HEK293T (cell line): ENCODE data around the gene ITGB2.

Experiments
- CTCF ChIA-PET: fragments of 350-600 bp; formaldehyde crosslinking; extraction: SDS; loops from one replicate; lab custom pipeline; 2021; ENCODE audit warnings: antibody characterized with exemption, inconsistent platforms; lab: Yijun Ruan, JAX
- POLR2A ChIA-PET: fragments of 350-600 bp; formaldehyde crosslinking; extraction: SDS; loops from one replicate; lab custom pipeline; 2020; ENCODE audit warnings: antibody characterized with exemption, inconsistent platforms; lab: Yijun Ruan, JAX
- DNase-seq: peaks from one replicate; pipeline ENCODE4 v3.0.0; 2012; ENCODE audit warnings: mixed read lengths; ENCODE audit errors: extremely low spot score
- ARNT ChIP-seq: fragments of 450-650 bp; IDR thresholded peaks from 2 replicates; pipeline ENCODE4 v1.6.1; 2017; ENCODE audit warnings: mild to moderate bottlenecking
- BHLHE40 ChIP-seq: fragments of 450-650 bp; IDR thresholded peaks from 2 replicates; pipeline ENCODE4 v1.6.1; 2016; ENCODE audit warnings: mild to moderate bottlenecking, moderate library complexity, borderline replicate concordance
- CTBP1 ChIP-seq: fragments of 450-650 bp; IDR thresholded peaks from 2 replicates; pipeline ENCODE4 v1.6.1; 2016; ENCODE audit warnings: borderline replicate concordance
- ELF4 ChIP-seq: fragments of 450-650 bp; IDR thresholded peaks from 2 replicates; pipeline ENCODE4 v1.6.1; 2017; ENCODE audit warnings: antibody characterized with exemption
- FOXA1 ChIP-seq: fragments of 450-650 bp; IDR thresholded peaks from 2 replicates; pipeline ENCODE4 v1.6.1; 2016; ENCODE audit warnings: mild to moderate bottlenecking
- FOXK2 ChIP-seq: fragments of 450-650 bp; IDR thresholded peaks from 2 replicates; pipeline ENCODE4 v1.6.1; 2016; ENCODE audit warnings: mild to moderate bottlenecking
- FOXM1 ChIP-seq: fragments of 450-650 bp; IDR thresholded peaks from 2 replicates; pipeline ENCODE4 v1.6.1; 2017; ENCODE audit warnings: mild to moderate bottlenecking, borderline replicate concordance
- HDGF ChIP-seq: fragments of 450-650 bp; IDR thresholded peaks from 2 replicates; pipeline ENCODE4 v1.6.1; 2017; ENCODE audit warnings: antibody characterized with exemption, borderline replicate concordance
- L3MBTL2 ChIP-seq: fragments of 450-650 bp; conservative IDR thresholded peaks from 2 replicates; pipeline ENCODE4 v1.6.1; 2016; ENCODE audit warnings: mild to moderate bottlenecking
- LEF1 ChIP-seq: fragments of 450-650 bp; IDR thresholded peaks from 2 replicates; pipeline ENCODE4 v1.6.1; 2017; ENCODE audit warnings: mild to moderate bottlenecking, borderline replicate concordance
- NFRKB ChIP-seq: fragments of 450-650 bp; IDR thresholded peaks from 2 replicates; pipeline ENCODE4 v1.6.1; 2016; ENCODE audit warnings: mild to moderate bottlenecking, moderate library complexity
- SP1 ChIP-seq: fragments of 450-650 bp; IDR thresholded peaks from 2 replicates; pipeline ENCODE4 v1.6.1; 2017
- SUZ12 ChIP-seq: fragments of 450-650 bp; IDR thresholded peaks from 2 replicates; pipeline ENCODE4 v1.6.1; 2016; ENCODE audit warnings: mild to moderate bottlenecking
- TARDBP ChIP-seq: fragments of 450-650 bp; IDR thresholded peaks from 2 replicates; pipeline ENCODE4 v1.6.1; 2016
- ZNF384 ChIP-seq: fragments of 450-650 bp; IDR thresholded peaks from 2 replicates; pipeline ENCODE4 v1.6.1; 2016
- TF ChIP-seq, protein P1 (sequence below): fragments of 450-650 bp; IDR thresholded peaks from 2 replicates; pipeline ENCODE4 v1.6.1; 2016

Gene ITGB2

GRCh38 chr21:44891631-44892031 is 29.1 kb downstream of the ITGB2 start:
- CTCF ChIA-PET, result interaction anchor here (0.8 to 1.4 kb wide), 2 partner anchors 17 to 238 kb away, joined by 3 to 4 read pairs; no protein-coding TSS in a partner anchor
- DNase-seq, result no peak
- POLR2A ChIA-PET, result no interaction called here
- no peak for TF ChIP-seq TARDBP

DNA sequence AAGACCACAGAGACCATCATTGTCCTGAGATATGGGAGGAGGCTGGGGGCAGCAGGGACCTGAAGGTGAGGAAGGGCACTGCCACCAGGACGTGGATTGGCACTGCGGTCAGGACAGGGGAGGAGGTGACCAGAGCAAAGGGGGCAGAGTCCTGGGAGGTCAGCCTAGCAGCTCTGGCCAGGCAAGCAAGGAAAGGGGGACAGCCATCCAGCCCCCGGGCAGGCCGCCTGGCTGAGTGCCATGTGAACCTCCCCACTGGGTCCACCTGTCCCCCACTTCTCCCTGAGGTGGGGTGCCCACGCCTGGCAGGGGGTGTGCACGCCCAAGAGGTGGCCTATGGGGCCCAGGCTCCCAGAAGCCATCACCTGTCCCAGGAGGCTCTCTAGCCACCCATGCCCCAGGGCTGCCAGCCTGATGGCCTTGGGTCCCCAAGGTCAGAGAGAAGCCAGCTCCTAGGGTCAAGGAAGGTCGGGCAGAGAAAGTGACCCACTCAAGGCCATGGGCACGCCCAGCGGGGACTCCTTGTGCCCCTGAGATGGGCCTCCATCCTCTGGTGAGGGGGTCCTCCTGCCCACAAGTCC is 29.6 kb downstream of the ITGB2 start:
- no peak for DNase-seq
- POLR2A ChIA-PET, result no interaction called here
- CTCF ChIA-PET, result no interaction called here
- TF ChIP-seq NFRKB (no peak), SP1 (no peak), BHLHE40 (no peak), ZNF384 (no peak), ELF4 (no peak)
- TF ChIP-seq, protein P1, sequence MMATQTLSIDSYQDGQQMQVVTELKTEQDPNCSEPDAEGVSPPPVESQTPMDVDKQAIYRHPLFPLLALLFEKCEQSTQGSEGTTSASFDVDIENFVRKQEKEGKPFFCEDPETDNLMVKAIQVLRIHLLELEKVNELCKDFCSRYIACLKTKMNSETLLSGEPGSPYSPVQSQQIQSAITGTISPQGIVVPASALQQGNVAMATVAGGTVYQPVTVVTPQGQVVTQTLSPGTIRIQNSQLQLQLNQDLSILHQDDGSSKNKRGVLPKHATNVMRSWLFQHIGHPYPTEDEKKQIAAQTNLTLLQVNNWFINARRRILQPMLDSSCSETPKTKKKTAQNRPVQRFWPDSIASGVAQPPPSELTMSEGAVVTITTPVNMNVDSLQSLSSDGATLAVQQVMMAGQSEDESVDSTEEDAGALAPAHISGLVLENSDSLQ, result no peak

GRCh38 chr21:44890338-44890931 is 30.3 kb downstream of the ITGB2 start:
- POLR2A ChIA-PET, result no interaction called here
- TF ChIP-seq ELF4, result no peak
- no peak for TF ChIP-seq BHLHE40
- no peak for DNase-seq
- CTCF ChIA-PET, result no interaction called here

DNA sequence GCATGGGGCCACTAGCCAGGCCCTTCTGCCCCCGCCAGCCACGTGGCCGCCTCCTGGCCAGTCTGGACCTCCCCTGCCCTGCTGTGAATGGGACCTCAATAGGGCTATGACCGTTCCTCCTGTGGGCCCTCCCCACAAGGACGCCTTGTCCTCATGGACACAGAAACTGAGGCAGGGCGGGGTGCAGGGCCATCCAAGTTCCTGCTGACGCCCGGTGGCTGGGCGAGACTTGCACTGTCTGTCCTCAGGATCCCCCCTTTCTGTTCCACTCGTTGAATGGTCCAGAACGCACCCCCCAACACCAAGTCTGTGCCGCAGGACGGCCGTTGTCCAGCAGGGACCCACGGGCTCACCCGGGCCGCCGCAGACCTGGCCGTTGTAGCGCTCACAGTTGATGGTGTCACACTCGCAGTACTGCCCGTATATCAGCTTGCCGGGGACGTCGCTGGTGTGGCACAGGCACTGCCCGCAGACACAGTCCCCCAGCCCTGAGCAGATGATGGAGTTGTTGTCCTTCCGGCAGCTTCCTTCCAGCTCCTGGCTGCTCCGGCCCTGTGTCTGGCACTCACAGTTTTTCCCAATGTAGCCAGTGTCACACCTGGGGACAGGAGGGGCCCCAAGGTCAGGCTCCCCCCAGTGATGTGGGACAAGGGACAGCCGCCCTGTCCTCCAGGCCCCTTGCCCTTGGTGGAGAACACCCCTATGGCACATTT is 30.9 kb downstream of the ITGB2 start:
- ChIA-PET CTCF (no interaction called here), POLR2A (no interaction called here)
- TF ChIP-seq BHLHE40 (no peak), FOXA1 (no peak), FOXM1 (no peak), L3MBTL2 (no peak), FOXK2 (no peak)
- DNase-seq, result no peak

DNA sequence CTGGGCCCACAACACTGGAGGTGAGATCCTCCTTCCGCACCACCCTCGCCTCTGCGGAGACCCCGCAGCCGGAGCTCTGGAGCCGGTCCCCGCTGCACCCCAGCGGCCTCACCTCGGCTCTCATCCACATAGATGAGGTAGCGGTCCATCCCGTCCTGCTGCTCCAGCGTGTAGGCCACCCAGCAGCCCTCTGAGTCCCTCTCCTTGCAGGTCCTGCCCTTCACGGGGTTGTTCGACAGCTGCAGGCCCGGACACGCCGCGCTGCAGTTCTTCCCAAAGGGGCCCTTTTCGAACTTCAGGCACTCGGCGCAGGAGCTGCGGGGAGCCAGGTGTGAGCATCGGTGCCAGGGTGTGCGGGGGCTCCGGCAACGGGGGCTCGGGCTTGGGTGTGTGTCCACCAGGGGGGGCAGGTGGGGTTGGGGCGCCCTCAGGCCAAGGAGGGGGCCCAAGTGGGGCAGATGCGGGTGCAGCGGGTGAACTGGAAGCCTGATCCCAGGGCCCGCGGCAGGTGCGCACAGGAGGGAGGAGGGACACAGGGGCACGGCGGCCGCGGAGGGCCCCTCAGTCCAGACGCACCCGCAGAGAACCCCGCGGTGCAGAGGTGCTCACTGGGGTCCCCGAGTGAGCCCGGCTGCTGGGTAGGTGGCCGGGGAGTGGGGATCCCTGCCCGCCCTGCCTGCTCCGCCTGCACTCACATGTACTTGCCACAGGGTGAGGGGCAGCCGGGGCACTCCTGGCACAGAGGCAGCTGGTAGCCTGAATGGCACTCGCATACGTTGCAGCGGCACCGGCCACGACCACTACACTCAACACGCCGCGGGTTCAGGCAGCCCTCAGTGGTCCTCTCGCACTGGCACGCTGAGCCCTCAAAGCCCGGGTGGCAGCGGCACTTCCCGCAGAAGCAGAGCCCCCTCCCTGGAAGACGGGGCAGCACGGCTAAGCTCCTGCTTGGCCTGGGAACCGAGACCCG is 31.8 kb downstream of the ITGB2 start:
- POLR2A ChIA-PET, result no interaction called here
- DNase-seq, result no peak
- CTCF ChIA-PET, result interaction anchor here (0.7 kb wide), 1 partner anchor 89 kb away, joined by 3 read pairs; no protein-coding TSS in a partner anchor
- TF ChIP-seq FOXA1, result no peak
- TF ChIP-seq SUZ12, result no peak
- TF ChIP-seq LEF1, result no peak
- TF ChIP-seq CTBP1, result no peak
- TF ChIP-seq SP1, result no peak
- TF ChIP-seq HDGF, result no peak
- no peak for TF ChIP-seq ZNF384
- no peak for TF ChIP-seq ARNT
- no peak for TF ChIP-seq FOXM1
- TF ChIP-seq FOXK2, result no peak
- TF ChIP-seq TARDBP, result no peak
- no peak for TF ChIP-seq NFRKB
- TF ChIP-seq, protein P1, result no peak
- TF ChIP-seq ELF4, result no peak
- TF ChIP-seq BHLHE40, result no peak
- no peak for TF ChIP-seq L3MBTL2

DNA sequence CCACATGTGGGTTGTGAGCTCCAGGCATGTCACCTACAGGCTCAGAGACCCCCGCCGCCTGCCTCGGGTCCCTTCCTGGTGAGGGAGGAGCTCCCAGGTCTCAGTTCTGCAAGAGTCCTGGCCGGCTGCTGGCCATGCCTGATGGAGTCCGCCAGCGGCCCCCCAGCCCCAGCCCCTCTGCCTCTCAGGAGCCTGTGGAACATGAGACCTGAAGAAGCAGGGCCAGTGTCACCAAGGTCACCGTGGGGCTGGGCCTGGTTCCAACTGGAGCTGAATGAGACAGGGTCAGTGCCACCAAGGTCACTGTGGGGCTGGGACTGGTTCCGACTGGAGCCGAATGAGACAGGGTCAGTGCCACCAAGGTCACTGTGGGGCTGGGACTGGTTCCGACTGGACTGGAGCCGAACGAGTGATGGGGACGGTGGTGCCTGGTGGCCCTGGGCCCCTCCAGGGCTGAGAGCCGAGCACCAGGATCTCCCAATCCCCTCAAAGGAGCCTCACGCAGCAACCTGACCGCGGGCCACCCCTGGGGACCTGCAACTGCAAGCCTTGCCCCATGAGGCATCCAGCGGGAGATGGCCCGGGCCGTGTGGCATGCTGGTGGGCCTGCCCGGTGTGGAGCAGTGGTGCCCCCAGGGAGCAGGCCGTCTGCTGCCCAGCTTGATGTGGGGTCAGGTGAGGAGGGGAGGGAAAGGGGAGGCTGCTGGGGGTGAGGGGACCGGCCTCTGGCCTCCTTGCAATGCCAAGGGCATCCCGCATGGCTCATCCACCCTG is 32.7 kb downstream of the ITGB2 start:
- no peak for DNase-seq
- no peak for TF ChIP-seq ARNT
- TF ChIP-seq FOXM1, result no peak
- no peak for TF ChIP-seq ZNF384
- CTCF ChIA-PET, result no interaction called here
- POLR2A ChIA-PET, result no interaction called here
